Measurements from ENCODE around the gene ITGAD. TPM values are rescaled to one million over a fixed set of nuclear protein-coding genes. Genes with fewer than 3 reads are reported as not detected.

The ITGAD gene
- total RNA-seq, 2 experiments from 2014 or later: not detected

DNA sequence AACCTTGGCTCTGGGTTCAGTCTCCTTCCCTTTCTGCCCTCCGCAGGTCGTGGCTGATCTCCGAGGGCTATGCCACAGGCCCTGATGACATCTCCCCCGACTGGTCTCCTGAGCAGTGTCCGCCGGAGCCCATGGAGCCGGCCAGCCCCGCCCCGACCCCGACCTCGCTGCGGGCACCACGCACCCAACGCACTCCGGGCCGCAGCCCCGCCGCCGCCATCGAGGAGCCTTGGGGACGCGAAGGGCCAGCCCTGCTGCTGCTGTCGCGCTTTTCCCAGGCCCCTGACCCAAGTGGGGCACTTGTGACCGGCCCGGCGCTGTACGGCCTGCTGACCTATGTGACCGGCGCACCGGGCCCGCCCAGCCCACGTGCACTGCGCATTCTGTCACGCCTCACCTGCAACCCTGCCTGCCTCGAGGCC lies 71.2 kb downstream of the ITGAD start:
- no peak overlapping the region for H3K4me3 Mint-ChIP-seq
- peaks cover 12% of the 10 kb centered on the region for H3K36me3 Mint-ChIP-seq (ENCODE audit: low read depth)
- DNase-seq (no peak), ATAC-seq (no peak)
- no peaks in the 10 kb centered on the region for H3K27me3 Mint-ChIP-seq
- no peaks in the 10 kb centered on the region for H3K9me3 Mint-ChIP-seq (ENCODE audit: low read depth)
- H3K27ac Mint-ChIP-seq: no peak overlapping the region
- POLR2A ChIA-PET: interaction anchor here (1.2 kb wide), 1 partner anchor 39 kb away, joined by 3 read pairs; no protein-coding TSS in a partner anchor
- CTCF ChIA-PET: no interaction called here
- intact Hi-C loops (cut with DNase I, micrococcal nuclease): no loop called here
- peaks cover 20% of the 10 kb centered on the region for H3K4me1 Mint-ChIP-seq

DNA sequence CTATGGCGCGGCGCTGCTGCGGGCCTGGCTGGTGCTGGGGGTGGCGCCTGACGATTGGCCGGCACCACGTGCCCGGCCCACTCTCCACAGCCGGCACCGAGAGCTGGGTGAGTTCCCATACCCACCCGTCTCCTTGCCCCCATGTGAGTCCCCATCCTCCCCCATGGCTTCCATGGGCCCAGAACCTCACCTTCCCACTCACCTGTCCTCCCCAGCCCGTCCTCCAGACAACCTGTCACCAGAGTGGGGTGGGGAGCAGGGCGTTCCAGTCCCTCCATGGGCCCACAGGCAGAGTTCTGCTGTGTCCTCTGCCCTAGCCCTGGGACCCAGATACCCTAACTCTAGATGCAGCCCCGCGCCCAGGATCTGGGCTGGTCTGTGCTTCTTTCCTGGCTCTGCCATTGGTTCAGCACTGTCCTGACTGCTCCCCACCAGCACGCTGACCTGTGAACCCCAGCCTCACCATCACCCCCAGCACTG lies 71.7 kb downstream of the ITGAD start:
- H3K9me3 Mint-ChIP-seq (ENCODE audit: low read depth): no peaks in the 10 kb centered on the region
- POLR2A ChIA-PET: no interaction called here
- CTCF ChIA-PET: no interaction called here
- H3K4me3 Mint-ChIP-seq: no peak overlapping the region
- peaks cover 20% of the 10 kb centered on the region for H3K4me1 Mint-ChIP-seq
- no peaks in the 10 kb centered on the region for H3K27me3 Mint-ChIP-seq
- H3K27ac Mint-ChIP-seq: no peak overlapping the region
- DNase-seq: no peak
- intact Hi-C loops (cut with DNase I, micrococcal nuclease): no loop called here
- peaks cover 12% of the 10 kb centered on the region for H3K36me3 Mint-ChIP-seq (ENCODE audit: low read depth)
- ATAC-seq: no peak

DNA sequence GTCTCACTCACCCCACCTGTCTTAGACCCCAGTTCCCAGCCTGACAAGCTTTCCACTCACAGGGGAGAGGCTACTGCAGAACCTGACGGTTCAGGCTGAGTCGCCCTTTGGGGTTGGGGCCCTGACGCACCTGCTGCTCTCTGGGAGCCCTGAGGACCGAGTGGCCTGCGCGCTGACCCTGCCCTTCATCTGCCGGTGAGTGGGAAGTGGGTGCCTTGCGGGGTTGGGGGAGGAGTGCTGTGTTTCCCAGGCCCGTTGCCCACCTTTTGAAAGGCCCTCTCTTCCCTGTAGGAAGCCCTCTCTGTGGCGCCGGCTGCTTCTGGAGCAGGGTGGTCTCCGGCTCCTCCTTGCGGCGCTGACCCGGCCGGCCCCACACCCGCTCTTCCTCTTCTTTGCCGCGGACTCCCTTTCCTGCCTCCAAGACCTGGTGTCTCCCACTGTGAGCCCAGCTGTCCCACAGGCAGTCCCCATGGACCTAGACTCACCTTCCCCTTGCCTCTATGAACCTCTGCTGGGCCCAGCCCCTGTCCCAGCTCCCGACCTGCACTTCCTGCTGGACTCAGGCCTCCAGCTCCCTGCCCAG lies 72.7 kb downstream of the ITGAD start:
- DNase-seq (no peak), ATAC-seq (no peak)
- Mint-ChIP-seq H3K4me1 (peaks cover 11% of the 10 kb centered on the region), H3K9me3 (ENCODE audit: low read depth) (no peaks in the 10 kb centered on the region), H3K27ac (no peak overlapping the region), H3K36me3 (ENCODE audit: low read depth) (peaks cover 12% of the 10 kb centered on the region), H3K4me3 (no peak overlapping the region), H3K27me3 (no peaks in the 10 kb centered on the region)
- intact Hi-C loops (cut with DNase I, micrococcal nuclease): no loop called here
- POLR2A ChIA-PET: no interaction called here
- CTCF ChIA-PET: no interaction called here

DNA sequence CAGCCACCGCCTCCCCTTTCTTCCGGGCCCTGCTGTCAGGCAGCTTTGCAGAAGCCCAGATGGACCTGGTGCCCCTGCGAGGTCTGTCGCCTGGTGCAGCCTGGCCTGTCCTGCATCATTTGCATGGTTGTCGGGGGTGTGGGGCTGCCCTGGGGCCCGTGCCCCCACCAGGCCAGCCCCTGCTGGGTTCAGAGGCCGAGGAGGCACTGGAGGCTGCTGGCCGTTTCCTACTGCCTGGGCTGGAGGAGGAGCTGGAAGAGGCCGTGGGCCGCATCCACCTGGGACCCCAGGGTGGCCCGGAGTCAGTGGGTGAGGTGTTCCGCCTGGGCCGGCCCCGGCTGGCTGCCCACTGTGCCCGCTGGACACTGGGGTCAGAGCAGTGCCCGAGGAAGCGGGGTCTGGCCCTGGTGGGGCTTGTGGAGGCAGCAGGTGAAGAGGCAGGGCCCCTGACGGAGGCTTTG lies 73.3 kb downstream of the ITGAD start:
- intact Hi-C loops (cut with DNase I, micrococcal nuclease): no loop called here
- ATAC-seq (no peak), DNase-seq (no peak)
- Mint-ChIP-seq H3K9me3 (ENCODE audit: low read depth) (no peaks in the 10 kb centered on the region), H3K27me3 (peaks cover 4% of the 10 kb centered on the region), H3K27ac (no peak overlapping the region), H3K4me3 (no peak overlapping the region), H3K36me3 (ENCODE audit: low read depth) (peaks cover 12% of the 10 kb centered on the region), H3K4me1 (peaks cover 8% of the 10 kb centered on the region)
- CTCF ChIA-PET: no interaction called here
- POLR2A ChIA-PET: no interaction called here

DNA sequence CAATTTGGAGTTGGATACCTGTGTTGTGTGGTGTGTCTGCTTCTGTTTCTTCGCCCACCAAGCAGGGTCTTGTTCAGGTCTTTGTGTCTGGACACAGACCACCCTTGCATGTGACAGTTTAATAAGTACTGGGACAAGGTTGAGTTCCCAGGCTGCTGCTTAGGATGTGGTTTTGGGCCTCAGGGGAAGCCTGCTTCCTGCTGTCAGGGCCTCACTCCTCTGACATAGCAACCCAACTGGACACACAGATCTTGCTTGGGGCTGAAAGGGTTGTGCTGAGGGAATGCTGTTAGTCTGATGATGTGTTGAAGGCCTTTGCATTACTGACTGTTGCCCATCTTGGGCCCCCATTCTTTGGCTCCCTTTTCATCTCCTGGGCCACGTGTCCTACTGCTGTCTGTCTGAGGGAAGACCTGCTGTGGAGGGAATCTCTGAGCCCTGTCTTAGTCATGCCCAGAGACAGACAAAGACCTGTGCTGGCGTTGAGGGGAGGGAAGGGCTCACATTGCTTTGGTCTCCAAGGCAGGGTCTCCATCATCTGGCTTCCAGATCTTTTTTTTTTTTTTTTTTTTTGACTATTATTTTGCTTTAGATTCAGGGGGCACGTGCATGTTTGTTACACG lies 74.1 kb downstream of the ITGAD start:
- ChIA-PET POLR2A (no interaction called here), CTCF (no interaction called here)
- Mint-ChIP-seq H3K4me1 (peaks cover 9% of the 10 kb centered on the region), H3K27me3 (peaks cover 8% of the 10 kb centered on the region), H3K27ac (no peak overlapping the region), H3K4me3 (no peak overlapping the region), H3K9me3 (ENCODE audit: low read depth) (no peaks in the 10 kb centered on the region), H3K36me3 (ENCODE audit: low read depth) (peaks cover 12% of the 10 kb centered on the region)
- ATAC-seq: no peak
- no peak for DNase-seq
- intact Hi-C loops (cut with DNase I, micrococcal nuclease): no loop called here

DNA sequence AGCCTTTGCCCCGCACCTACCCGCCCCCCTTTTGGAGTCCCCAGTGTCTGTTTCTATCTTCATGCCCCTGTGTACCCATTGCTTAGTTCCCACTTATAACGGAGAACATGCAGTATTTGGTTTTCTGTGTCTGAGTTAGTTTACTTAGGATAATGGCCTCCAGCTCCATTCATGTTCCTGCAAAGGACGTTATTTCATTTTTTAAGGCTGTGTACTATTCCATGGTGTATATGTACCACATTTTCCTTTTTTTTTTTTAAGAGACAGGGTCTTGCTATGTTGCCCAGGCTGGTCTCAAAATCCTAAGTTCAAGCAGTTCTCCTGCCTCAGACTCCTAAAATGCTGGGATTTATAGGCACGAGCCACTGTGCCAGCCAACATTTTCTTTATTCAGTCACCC lies 74.7 kb downstream of the ITGAD start:
- ChIA-PET CTCF (interaction anchor here (1.0 kb wide), 1 partner anchor 309 kb away, joined by 3 read pairs; no protein-coding TSS in a partner anchor), POLR2A (no interaction called here)
- Mint-ChIP-seq H3K9me3 (ENCODE audit: low read depth) (no peaks in the 10 kb centered on the region), H3K27me3 (peaks cover 13% of the 10 kb centered on the region), H3K4me1 (peaks cover 12% of the 10 kb centered on the region), H3K27ac (no peak overlapping the region), H3K4me3 (no peak overlapping the region), H3K36me3 (ENCODE audit: low read depth) (peaks cover 11% of the 10 kb centered on the region)
- DNase-seq: no peak
- intact Hi-C loops (cut with DNase I, micrococcal nuclease): no loop called here
- no peak for ATAC-seq

DNA sequence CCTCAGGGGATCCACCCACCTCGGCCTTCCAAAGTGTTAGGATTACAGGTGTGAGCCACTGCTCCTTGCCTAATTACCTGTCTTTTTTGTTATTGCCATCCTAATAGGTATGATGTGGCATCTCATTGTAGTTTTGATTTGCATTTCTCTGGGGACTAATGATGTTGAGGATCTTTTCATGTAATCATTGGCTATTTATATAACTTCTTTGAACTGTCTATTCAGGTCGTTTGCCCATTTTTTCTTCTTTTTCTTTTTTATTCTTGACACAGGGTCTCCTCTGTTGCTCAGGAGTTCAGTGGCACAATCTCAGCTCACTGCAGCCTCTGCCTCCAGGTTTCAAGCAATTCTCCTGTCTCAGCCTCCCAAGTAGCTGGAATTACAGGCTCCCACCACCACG lies 77.5 kb downstream of the ITGAD start:
- Mint-ChIP-seq H3K9me3 (ENCODE audit: low read depth) (no peaks in the 10 kb centered on the region), H3K4me1 (peaks cover 12% of the 10 kb centered on the region), H3K27ac (no peak overlapping the region), H3K27me3 (peaks cover 18% of the 10 kb centered on the region), H3K4me3 (no peak overlapping the region), H3K36me3 (ENCODE audit: low read depth) (peaks cover 5% of the 10 kb centered on the region)
- DNase-seq (no peak), ATAC-seq (no peak)
- intact Hi-C loops (cut with DNase I, micrococcal nuclease): no loop called here
- CTCF ChIA-PET: interaction anchor here (0.6 to 0.7 kb wide), 2 partner anchors 10 to 397 kb away, joined by 3 read pairs; partner anchors contain the start of genes ZNF646 and ZNF668
- POLR2A ChIA-PET: interaction anchor here (1.0 kb wide), 1 partner anchor 10 kb away, joined by 5 read pairs; no protein-coding TSS in a partner anchor

DNA sequence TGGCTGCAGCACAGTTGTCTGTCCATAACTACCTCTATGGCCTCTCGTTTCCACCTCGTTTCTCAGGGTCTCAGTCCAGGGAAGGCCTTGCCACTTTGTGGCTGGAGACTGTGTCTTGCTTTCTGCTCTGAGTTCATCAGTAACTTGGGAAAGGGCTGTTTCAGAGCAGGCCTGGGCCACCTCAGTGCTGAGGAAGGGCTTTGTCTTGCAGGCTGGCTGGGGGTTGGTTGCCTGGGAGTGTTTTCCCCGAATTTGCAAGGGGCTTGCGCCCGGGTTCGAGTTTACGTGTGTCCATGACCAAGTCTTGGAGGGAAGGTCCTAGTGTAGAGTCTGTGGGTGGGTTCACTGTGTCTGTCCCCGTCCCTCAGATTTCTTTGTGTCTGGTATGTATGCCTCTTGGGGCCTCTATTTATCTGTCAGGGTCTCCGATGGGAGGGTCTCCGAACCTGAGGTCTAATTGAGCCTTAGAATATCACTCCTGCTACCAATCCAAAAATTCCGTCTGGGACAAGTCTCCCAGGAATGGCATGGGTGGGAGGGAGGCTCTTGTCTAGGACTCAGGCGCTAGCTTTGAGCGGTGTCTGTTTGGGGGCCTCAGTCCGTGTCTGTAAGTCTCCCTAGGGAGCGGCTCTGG lies 78.2 kb downstream of the ITGAD start:
- ChIA-PET POLR2A (no interaction called here), CTCF (interaction anchor here (0.7 kb wide), 1 partner anchor 10 kb away, joined by 3 read pairs; no protein-coding TSS in a partner anchor)
- peaks cover 20% of the 10 kb centered on the region for H3K4me1 Mint-ChIP-seq
- no peaks in the 10 kb centered on the region for H3K9me3 Mint-ChIP-seq (ENCODE audit: low read depth)
- no peak for ATAC-seq
- no peak overlapping the region for H3K4me3 Mint-ChIP-seq
- peaks cover 5% of the 10 kb centered on the region for H3K36me3 Mint-ChIP-seq (ENCODE audit: low read depth)
- peaks cover 18% of the 10 kb centered on the region for H3K27me3 Mint-ChIP-seq
- no peak for DNase-seq
- intact Hi-C loops (cut with DNase I, micrococcal nuclease): no loop called here
- peak overlapping the region; percentile 2 for H3K27ac Mint-ChIP-seq

DNA sequence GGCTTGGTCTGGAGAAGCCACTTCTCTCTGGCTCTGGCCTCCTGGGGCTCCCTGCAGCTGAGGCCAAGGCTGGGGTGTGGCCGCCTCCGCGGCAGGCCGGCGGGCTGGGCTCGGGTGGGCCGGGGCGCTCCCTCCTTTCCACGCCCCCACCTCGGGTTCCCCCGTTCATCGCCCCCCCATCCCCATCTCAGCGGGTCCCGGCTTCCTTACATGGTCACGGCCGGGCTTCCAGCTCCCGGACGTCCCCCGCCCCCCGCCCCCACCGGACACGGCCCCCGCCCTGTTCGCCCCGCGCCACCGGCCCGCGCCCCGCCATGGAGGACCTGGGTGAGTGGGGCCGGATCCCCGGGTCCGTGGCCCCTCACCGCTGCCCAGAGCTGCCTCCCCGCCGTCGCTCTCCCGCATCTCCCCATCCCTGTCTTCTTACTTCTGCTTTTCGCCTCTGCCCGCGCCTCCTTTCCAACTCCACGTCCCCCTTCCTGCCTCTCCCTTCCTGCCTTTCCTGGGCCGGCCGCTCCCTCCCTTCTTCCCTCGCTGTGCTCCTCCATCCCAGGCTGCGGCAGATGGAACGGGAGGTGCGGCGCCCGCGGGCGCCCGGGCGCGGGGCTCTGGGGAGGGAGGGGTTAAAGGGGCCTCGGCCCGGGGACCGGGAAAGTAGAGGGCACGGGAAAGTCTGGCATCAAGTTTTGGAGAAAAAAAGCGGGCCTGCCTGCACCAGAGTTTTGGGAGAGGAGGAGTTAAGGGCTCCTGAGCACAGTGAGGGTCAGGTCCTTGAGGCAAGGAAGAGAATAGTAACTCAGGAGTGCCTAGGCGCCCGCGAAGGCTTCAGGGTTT lies 79.0 kb downstream of the ITGAD start, which contains the start of gene TGFB1I1:
TGFB1I1 (plus strand) TSS at position 278 of the 834 bp plus-strand sequence; CDS start at position 315, 37 bp downstream.
- ATAC-seq (no peak), DNase-seq (no peak)
- intact Hi-C loops (cut with DNase I, micrococcal nuclease): no loop called here
- CTCF ChIA-PET: interaction anchor here (0.7 kb wide), 1 partner anchor 11 kb away, joined by 3 read pairs; no protein-coding TSS in a partner anchor
- Mint-ChIP-seq H3K4me3 (peak within 1 kb of the TSS; percentile 54), H3K27ac (peak within 1 kb of the TSS; percentile 2), H3K9me3 (ENCODE audit: low read depth) (no peaks in the 10 kb centered on the region), H3K27me3 (peaks cover 18% of the 10 kb centered on the region), H3K36me3 (ENCODE audit: low read depth) (peaks cover under 1% of the 10 kb centered on the region), H3K4me1 (peaks cover 19% of the 10 kb centered on the region)
- POLR2A ChIA-PET: interaction anchor here (0.6 kb wide), 1 partner anchor 13 kb away, joined by 3 read pairs; the partner anchor contains the start of gene ARMC5

DNA sequence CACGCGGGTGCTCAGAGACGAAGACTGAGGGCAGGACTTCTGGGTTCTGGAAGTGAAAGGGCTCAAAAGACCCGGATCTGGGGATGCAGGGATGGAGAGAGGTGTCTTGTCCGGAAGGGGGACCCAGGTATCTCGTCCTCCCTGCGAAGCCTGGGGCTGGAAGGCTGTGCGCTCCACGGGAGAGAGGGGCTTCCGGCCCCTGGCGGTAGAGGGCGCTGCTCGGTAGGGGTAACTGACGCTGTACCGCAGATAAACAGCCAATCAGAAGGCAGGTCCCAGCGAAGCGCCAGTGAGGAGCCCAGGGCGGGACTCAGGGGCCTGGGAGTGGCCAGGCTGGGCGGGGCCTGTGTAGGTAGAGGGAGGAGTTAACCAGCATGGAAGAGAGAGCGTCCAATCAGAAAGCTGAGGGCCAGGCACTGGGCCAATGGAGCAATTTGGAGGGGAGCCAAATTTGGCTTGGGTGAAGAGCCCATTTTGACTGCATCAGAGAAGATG lies 79.6 kb downstream of the ITGAD start:
- POLR2A ChIA-PET: interaction anchor here (0.6 kb wide), 1 partner anchor 13 kb away, joined by 3 read pairs; the partner anchor contains the start of gene ARMC5
- H3K9me3 Mint-ChIP-seq (ENCODE audit: low read depth): no peaks in the 10 kb centered on the region
- H3K36me3 Mint-ChIP-seq (ENCODE audit: low read depth): no peaks in the 10 kb centered on the region
- no peak overlapping the region for H3K27ac Mint-ChIP-seq
- CTCF ChIA-PET: interaction anchor here (0.7 to 3.2 kb wide), 2 partner anchors 12 to 271 kb away, joined by 3 to 15 read pairs; no protein-coding TSS in a partner anchor
- peaks cover 22% of the 10 kb centered on the region for H3K4me1 Mint-ChIP-seq
- peak; percentile 74 for DNase-seq
- H3K27me3 Mint-ChIP-seq: peaks cover 18% of the 10 kb centered on the region
- intact Hi-C loops (cut with DNase I, micrococcal nuclease): no loop called here
- peak overlapping the region; percentile 54 for H3K4me3 Mint-ChIP-seq
- ATAC-seq: peak; percentile 54

All from activated CD4-positive, alpha-beta T cell treated with anti-CD3 and anti-CD28 coated beads for 36 hours (primary cell).